Measurements from ENCODE around the gene TRIM28.

DNA sequence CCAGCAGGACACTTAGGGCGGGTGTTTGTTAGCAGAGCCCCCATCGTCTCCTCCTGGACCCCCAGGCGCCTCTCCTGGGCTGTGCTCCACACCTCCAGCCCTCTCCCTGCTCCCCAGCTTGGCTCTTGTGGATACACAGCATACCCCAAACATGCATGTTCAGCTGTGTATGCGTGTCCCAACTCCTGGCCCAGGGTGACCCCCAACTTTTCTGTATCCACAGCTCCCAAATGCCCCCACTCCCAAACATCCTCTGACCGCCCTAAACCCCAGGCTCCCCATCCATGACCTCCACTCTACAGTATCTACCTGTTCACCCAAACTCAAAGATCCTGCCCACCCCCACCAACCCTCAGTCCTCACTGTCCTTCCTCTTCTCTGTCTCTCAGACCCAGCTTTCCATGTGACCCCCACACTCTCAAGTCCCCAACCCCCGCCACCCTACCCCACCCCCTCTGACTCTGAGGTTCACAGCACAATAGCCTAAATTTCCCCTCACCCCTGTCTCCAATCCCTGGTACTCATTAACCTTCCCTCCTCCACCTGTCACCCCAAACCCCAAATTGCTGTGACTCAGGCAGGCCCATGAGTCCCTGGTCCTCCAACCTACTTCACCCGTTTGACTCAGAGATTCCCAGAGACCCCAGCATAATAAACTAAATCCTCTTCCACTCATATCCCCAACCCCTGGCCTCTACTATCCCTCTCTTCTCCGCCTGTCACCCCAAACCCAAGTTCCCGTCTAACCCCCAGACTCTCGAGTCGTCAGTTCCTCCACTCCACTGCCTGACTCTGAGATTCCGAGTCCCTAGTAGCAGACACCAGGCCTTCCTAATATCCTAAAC lies 13.6 kb downstream of the TRIM28 start:
- TF ChIP-seq, protein P1, sequence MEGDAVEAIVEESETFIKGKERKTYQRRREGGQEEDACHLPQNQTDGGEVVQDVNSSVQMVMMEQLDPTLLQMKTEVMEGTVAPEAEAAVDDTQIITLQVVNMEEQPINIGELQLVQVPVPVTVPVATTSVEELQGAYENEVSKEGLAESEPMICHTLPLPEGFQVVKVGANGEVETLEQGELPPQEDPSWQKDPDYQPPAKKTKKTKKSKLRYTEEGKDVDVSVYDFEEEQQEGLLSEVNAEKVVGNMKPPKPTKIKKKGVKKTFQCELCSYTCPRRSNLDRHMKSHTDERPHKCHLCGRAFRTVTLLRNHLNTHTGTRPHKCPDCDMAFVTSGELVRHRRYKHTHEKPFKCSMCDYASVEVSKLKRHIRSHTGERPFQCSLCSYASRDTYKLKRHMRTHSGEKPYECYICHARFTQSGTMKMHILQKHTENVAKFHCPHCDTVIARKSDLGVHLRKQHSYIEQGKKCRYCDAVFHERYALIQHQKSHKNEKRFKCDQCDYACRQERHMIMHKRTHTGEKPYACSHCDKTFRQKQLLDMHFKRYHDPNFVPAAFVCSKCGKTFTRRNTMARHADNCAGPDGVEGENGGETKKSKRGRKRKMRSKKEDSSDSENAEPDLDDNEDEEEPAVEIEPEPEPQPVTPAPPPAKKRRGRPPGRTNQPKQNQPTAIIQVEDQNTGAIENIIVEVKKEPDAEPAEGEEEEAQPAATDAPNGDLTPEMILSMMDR (IDR thresholded peaks at IDR 0.05 in 2 of 3, conservative IDR thresholded peaks at IDR 0.05 in 1 of 3; ENCODE audit: insufficient read depth in 2 of 3, low read depth in 1 of 3, low read length in 3 of 3): no peak
- TF ChIP-seq EZH2 (IDR thresholded peaks at IDR 0.05; ENCODE audit: borderline replicate concordance, low read depth, low read length): no peak

All from K562 (cell line).